Measurements from ENCODE around the gene SLC35E1. TPM values are rescaled to one million over a fixed set of nuclear protein-coding genes. Genes with fewer than 3 reads are reported as not detected.
A peak's percentile ranks its signal among the peaks of the same experiment; 100 is the strongest.

Gene SLC35E1
- total and polyA plus RNA-seq, 2 experiments from 2014 or later, result 17.0 to 30.3 TPM

DNA sequence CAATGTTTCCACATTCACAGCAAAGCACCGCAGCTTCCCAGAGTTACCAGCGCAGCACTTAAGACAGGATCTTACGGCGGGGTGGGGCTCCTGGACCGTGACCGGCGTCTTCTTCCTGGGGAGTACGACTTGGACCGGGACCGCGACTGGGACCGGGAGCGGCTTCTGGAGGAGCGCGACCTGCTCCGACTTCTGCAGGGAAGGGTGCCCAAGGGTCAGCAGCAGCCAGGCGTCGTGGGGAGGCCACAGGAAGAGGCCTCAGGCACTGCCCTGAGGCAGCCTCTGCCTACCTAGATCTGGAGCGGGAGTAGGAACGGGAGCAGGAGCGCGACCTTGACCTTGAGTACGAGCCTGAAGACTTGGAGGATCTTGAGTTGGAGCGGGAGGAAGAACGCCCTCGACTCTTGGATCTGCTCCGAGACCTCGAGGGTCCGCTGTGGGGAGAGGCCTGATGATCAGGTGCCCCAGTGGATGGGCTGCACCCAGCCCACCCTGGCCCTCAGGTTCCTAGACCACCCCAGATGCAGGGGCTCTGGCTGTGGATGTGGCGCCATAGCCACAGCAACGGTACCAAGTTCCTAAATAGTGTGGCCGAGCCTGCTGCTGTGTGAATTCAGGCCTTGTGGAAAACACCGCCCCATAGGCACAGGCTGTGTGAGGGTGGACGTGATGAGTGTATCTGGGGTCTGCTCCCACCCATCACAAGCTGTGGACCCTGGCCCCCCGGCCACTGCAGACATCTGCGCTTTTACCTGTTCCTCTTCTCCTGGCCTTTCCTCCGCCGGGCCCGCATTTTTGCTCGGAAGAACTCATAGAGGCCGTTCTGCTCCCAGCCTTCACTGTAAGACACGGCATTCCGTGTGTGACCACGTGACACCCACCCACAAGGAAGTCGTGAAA, 51.9 kb downstream of the SLC35E1 start:
- H3K4me2 ChIP-seq, result no peak overlapping the region
- H3K9me3 Mint-ChIP-seq, result no peaks in the 10 kb centered on the region; the same call in 2 of the 3 replicates
- peaks cover 12% of the 10 kb centered on the region for H4K20me1 ChIP-seq (replicated peaks; ENCODE audit: insufficient read depth)
- ATAC-seq, result no peak
- no peaks in the 10 kb centered on the region for H3K4me1 ChIP-seq (ENCODE audit: insufficient read depth)
- H3K4me1 Mint-ChIP-seq, result no peaks in the 10 kb centered on the region
- DNase-seq (ENCODE audit: low spot score), result no peak
- H3K36me3 ChIP-seq (ENCODE audit: insufficient read depth), result peaks cover 36% of the 10 kb centered on the region
- H3K27me3 ChIP-seq (ENCODE audit: insufficient read depth), result no peaks in the 10 kb centered on the region
- H3K9me2 ChIP-seq (ENCODE audit: insufficient read depth), result no peaks in the 10 kb centered on the region
- H3K36me3 Mint-ChIP-seq (ENCODE audit: low read depth), result peaks cover 76% of the 10 kb centered on the region
- H3K4me3 Mint-ChIP-seq, result no peak overlapping the region
- H3K27ac ChIP-seq (ENCODE audit: low read depth), result no peak overlapping the region
- no peaks in the 10 kb centered on the region for H3K79me2 ChIP-seq (replicated peaks; ENCODE audit: insufficient read depth)
- peaks cover 9% of the 10 kb centered on the region for H3K27me3 Mint-ChIP-seq (ENCODE audit: insufficient read depth, low read depth, poor library complexity)
- no peak overlapping the region for H2AFZ ChIP-seq
- H3F3A ChIP-seq (replicated peaks; ENCODE audit: low read depth), result peaks cover 20% of the 10 kb centered on the region
- TF ChIP-seq POLR2AphosphoS5 (IDR thresholded peaks at IDR 0.05; ENCODE audit: low read depth) (no peak), ZNF331 (CRISPR knock-in tag; IDR thresholded peaks at IDR 0.05; ENCODE audit: low read depth) (no peak), JUNB (IDR thresholded peaks at IDR 0.05; ENCODE audit: unreplicated experiment) (no peak), STAT1 (IDR thresholded peaks at IDR 0.05; ENCODE audit: unreplicated experiment) (no peak), NANOG (IDR thresholded peaks at IDR 0.05; ENCODE audit: borderline replicate concordance) (no peak), EZH2 (IDR thresholded peaks at IDR 0.05; ENCODE audit: low read depth, unreplicated experiment) (no peak)
- TF ChIP-seq, protein P1, sequence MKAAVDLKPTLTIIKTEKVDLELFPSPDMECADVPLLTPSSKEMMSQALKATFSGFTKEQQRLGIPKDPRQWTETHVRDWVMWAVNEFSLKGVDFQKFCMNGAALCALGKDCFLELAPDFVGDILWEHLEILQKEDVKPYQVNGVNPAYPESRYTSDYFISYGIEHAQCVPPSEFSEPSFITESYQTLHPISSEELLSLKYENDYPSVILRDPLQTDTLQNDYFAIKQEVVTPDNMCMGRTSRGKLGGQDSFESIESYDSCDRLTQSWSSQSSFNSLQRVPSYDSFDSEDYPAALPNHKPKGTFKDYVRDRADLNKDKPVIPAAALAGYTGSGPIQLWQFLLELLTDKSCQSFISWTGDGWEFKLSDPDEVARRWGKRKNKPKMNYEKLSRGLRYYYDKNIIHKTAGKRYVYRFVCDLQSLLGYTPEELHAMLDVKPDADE (IDR thresholded peaks at IDR 0.05), result no peak
- TF ChIP-seq, protein P2, sequence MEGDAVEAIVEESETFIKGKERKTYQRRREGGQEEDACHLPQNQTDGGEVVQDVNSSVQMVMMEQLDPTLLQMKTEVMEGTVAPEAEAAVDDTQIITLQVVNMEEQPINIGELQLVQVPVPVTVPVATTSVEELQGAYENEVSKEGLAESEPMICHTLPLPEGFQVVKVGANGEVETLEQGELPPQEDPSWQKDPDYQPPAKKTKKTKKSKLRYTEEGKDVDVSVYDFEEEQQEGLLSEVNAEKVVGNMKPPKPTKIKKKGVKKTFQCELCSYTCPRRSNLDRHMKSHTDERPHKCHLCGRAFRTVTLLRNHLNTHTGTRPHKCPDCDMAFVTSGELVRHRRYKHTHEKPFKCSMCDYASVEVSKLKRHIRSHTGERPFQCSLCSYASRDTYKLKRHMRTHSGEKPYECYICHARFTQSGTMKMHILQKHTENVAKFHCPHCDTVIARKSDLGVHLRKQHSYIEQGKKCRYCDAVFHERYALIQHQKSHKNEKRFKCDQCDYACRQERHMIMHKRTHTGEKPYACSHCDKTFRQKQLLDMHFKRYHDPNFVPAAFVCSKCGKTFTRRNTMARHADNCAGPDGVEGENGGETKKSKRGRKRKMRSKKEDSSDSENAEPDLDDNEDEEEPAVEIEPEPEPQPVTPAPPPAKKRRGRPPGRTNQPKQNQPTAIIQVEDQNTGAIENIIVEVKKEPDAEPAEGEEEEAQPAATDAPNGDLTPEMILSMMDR (conservative IDR thresholded peaks at IDR 0.05; ENCODE audit: low read depth in 2 of 2), result no peak
- H3K27ac Mint-ChIP-seq, result 0 out of 2 replicates have a peak overlapping the region, but pooled peaks have one; percentile 50
- H3K4me3 ChIP-seq, result no peak overlapping the region

DNA sequence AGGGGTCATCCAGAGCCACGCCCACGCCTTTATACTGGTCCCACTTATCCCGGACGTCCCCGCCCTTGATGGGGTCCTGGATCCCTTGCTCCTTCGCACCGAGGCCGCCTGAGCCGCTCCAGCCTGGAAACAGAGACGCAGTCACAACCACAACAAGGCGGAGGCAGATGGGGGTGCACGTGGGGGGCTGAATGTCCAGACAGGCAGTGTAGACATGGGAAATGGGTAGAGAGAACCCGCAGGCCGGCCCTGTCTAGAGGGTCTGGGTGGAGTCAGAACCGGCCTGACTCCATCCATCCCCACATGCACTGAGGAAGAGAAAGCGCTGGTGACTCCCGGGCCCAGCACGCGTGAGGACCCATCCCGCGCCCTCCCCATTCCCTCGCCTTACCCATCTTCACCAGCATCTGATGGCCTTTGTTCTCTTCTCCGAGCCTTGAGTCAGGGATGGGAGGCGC, 53.0 kb downstream of the SLC35E1 start:
- Histone ChIP-seq H3K27me3 (ENCODE audit: insufficient read depth) (no peaks in the 10 kb centered on the region), H3K79me2 (replicated peaks; ENCODE audit: insufficient read depth) (no peaks in the 10 kb centered on the region), H3K36me3 (ENCODE audit: insufficient read depth) (peaks cover 34% of the 10 kb centered on the region), H3K4me3 (no peak overlapping the region), H3K27ac (ENCODE audit: low read depth) (no peak overlapping the region), H2AFZ (no peak overlapping the region), H3K4me1 (ENCODE audit: insufficient read depth) (no peaks in the 10 kb centered on the region), H3K4me2 (no peak overlapping the region), H4K20me1 (replicated peaks; ENCODE audit: insufficient read depth) (peaks cover 12% of the 10 kb centered on the region), H3K9me2 (ENCODE audit: insufficient read depth) (no peaks in the 10 kb centered on the region), H3F3A (replicated peaks; ENCODE audit: low read depth) (peaks cover 20% of the 10 kb centered on the region)
- H3K36me3 Mint-ChIP-seq (ENCODE audit: low read depth), result peaks cover 70% of the 10 kb centered on the region
- no peak overlapping the region for H3K4me3 Mint-ChIP-seq
- no peak overlapping the region for H3K27ac Mint-ChIP-seq
- no peaks in the 10 kb centered on the region for H3K4me1 Mint-ChIP-seq
- H3K9me3 Mint-ChIP-seq, result no peaks in the 10 kb centered on the region; the same call in 2 of the 3 replicates
- peaks cover 11% of the 10 kb centered on the region for H3K27me3 Mint-ChIP-seq (ENCODE audit: insufficient read depth, low read depth, poor library complexity)
- TF ChIP-seq NANOG (IDR thresholded peaks at IDR 0.05; ENCODE audit: borderline replicate concordance) (no peak), STAT1 (IDR thresholded peaks at IDR 0.05; ENCODE audit: unreplicated experiment) (no peak), POLR2AphosphoS5 (IDR thresholded peaks at IDR 0.05; ENCODE audit: low read depth) (no peak), EZH2phosphoT487 (IDR thresholded peaks at IDR 0.05; ENCODE audit: unreplicated experiment) (no peak), CREB1 (CRISPR knock-in tag; IDR thresholded peaks at IDR 0.05; ENCODE audit: low read depth) (no peak), EZH2 (IDR thresholded peaks at IDR 0.05; ENCODE audit: low read depth, unreplicated experiment) (no peak)
- TF ChIP-seq, protein P3, sequence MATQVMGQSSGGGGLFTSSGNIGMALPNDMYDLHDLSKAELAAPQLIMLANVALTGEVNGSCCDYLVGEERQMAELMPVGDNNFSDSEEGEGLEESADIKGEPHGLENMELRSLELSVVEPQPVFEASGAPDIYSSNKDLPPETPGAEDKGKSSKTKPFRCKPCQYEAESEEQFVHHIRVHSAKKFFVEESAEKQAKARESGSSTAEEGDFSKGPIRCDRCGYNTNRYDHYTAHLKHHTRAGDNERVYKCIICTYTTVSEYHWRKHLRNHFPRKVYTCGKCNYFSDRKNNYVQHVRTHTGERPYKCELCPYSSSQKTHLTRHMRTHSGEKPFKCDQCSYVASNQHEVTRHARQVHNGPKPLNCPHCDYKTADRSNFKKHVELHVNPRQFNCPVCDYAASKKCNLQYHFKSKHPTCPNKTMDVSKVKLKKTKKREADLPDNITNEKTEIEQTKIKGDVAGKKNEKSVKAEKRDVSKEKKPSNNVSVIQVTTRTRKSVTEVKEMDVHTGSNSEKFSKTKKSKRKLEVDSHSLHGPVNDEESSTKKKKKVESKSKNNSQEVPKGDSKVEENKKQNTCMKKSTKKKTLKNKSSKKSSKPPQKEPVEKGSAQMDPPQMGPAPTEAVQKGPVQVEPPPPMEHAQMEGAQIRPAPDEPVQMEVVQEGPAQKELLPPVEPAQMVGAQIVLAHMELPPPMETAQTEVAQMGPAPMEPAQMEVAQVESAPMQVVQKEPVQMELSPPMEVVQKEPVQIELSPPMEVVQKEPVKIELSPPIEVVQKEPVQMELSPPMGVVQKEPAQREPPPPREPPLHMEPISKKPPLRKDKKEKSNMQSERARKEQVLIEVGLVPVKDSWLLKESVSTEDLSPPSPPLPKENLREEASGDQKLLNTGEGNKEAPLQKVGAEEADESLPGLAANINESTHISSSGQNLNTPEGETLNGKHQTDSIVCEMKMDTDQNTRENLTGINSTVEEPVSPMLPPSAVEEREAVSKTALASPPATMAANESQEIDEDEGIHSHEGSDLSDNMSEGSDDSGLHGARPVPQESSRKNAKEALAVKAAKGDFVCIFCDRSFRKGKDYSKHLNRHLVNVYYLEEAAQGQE (IDR thresholded peaks at IDR 0.05; ENCODE audit: unreplicated experiment), result no peak
- TF ChIP-seq, protein P1 (IDR thresholded peaks at IDR 0.05), result no peak
- TF ChIP-seq, protein P2 (conservative IDR thresholded peaks at IDR 0.05; ENCODE audit: low read depth in 2 of 2), result no peak
- DNase-seq (ENCODE audit: low spot score) (no peak), ATAC-seq (no peak)
